ENCODE measurements around the gene ADGRL3. TPM values are rescaled to one million over a fixed set of nuclear protein-coding genes. Genes with fewer than 3 reads are reported as not detected.
"Not testable (repeated sequence)": the region's sequence is repeated elsewhere in the genome, so short reads cannot be mapped to it uniquely, and the experiment has no call there.

ADGRL3 gene
- total RNA-seq, 2 donors from 2014 or later, result 4.0 to 5.2 TPM

DNA sequence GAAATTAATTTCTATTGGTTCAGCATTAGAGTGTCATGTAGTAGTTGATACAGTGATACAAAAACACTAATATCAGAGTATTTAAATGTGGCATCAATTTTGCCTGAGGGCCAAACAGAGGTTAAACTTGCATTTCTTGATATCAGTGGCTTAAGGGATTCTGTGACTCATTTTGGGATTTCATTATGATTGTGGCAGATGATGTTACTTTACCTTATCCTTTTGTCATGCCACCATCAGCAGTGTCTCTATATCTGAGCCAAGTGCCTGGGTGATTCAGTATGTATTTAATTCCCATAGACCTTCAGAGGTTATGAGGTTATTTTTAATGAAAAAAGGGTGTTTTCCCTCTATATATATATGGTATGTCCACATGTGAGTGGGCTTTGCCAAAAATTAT lies 582.9 kb downstream of the ADGRL3 start:
- DNase-seq (no peak), ATAC-seq (no peak)
- intact Hi-C loops (cut with DNase I, micrococcal nuclease), result no loop called here

DNA sequence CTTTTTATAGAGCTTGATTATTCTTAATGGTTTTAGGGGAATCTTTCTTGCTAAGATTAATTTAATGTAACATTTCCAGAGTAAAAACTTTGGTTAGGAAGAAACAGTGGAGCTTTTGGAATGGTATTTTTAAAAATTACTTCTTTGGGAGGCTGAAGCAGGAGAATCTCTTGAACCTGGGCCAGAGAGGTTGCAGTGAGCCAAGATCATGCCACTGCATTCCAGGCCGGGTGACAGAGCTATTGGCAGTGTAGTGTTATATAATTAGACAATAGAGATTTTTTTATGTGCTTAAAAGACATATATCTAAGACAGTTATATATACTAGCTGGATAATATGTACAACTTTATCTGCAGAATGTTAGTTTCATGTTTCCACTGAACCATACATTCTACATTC lies 585.6 kb downstream of the ADGRL3 start:
- intact Hi-C loops (cut with DNase I, micrococcal nuclease), result no loop called here
- DNase-seq (no peak), ATAC-seq (no peak)

DNA sequence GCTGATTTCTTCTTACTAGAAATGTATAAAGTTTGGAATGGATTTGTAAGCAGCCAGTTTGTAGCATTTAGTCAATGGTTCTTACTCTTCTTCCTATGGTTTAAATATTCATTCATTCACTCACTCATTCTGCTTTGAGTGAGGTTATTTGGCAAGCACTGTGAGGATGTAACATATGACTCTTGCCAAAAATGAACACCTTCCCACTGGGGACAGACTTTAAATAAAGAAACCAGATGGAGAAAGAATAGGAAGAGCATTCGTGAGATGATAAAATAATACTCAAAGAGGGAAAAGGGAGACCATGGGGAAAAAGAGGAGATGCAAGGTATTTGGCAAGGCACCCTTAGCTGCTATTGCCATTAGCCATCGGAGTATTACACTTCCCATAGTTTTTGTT lies 586.1 kb downstream of the ADGRL3 start:
- DNase-seq, result no peak
- ATAC-seq, result no peak
- intact Hi-C loops (cut with DNase I, micrococcal nuclease), result no loop called here

DNA sequence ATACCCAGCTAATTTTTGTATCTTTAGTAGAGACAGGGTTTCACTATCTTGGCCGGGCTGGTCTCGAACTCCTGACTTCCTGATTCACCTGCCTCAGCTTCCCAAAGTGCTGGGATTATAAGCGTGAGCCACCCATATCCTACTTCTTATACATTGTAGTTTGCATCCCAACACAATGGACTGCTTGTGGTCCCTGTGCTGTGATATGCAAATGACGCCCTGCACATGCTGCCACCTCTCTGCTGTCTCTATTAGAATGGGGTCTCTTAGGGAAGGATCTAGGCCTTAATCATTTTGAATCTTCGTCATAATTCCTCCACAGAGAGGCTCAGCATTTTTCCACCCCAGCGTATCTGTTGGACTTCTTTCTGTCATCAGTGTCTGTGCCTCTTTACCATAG lies 595.9 kb downstream of the ADGRL3 start:
- no peak for DNase-seq
- intact Hi-C loops (cut with DNase I, micrococcal nuclease), result no loop called here
- no peak for ATAC-seq

DNA sequence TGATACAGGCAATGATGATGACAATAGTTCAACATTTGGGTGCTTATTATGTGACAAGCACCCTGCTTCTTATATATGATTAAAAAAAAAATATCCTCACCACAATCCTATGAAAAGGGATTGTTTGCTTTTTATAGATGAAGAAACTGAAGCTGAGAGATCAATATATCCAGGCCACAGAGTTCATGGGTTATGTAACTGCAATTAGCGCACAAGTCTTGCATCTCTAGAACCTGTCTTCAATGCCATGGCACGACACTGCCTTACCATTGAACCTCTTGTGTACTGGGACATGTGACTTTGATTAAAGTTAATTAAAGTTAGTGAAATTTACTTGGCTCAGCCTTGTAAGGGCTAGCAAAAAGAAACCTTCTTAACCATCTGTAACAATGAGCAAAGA lies 599.7 kb downstream of the ADGRL3 start:
- intact Hi-C loops (cut with DNase I, micrococcal nuclease), result no loop called here
- DNase-seq (no peak), ATAC-seq (no peak)

DNA sequence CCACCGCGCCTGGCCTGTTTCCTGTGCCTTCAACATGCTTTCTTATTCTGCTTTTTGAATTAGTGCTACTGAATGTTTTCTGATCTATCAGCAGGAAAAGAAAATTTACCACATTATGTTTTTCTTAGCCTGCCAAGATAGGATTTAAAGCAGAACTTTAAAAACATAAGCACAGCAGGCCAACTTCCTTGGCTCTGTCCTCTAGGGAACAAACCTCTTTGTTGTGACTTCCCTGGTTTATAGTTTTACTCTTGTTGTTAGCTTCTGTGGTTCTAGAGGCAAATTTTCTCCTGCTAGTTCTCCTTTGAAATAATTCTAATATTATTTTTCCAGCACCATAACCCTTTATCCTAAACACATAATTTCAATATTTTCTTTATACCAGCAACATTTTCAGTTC lies 605.1 kb downstream of the ADGRL3 start:
- intact Hi-C loops (cut with DNase I, micrococcal nuclease), result no loop called here

DNA sequence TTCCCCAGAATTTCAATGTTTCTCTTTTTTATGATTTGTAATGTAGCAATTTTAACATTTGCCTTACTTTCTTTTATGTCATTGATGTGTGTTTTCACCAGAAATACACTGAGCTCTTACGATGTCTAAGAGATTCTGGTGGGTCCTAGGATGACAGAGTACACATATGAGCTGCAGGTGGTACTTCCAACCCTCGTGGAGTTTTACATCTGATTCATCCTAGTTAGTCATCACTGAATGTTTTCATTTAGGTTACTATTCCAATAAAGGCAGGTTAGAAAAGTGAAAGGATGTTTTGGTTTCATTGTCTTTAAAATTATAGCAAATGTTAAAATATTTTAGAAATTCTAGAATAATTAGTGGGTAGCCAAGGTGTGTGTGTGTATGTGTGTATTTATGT lies 605.9 kb downstream of the ADGRL3 start:
- intact Hi-C loops (cut with DNase I, micrococcal nuclease), result no loop called here
- ATAC-seq, result no peak
- no peak for DNase-seq

More for the DNA sequence above, 605.1 kb downstream of the ADGRL3 start:
- no peak for ATAC-seq
- DNase-seq, result no peak

DNA sequence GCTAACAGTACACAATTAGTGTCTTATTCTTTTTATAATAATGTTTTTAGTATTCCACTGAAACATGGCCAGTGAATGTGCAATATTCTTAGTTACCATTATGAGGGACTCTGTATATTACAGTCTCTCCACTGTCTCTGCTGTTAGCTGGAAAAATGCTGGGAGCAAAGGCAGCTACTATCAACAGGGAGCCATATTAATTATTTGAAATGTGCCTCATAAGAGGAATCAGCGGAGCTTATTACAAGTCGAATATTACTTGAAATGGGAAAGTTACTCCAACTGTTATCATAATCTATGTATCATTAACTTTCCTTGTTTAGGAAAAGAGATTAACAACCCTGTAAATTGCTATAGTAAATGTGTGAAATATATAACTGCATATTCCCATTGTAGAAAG lies 612.0 kb downstream of the ADGRL3 start:
- ATAC-seq, result no peak
- intact Hi-C loops (cut with DNase I, micrococcal nuclease), result no loop called here
- no peak for DNase-seq

DNA sequence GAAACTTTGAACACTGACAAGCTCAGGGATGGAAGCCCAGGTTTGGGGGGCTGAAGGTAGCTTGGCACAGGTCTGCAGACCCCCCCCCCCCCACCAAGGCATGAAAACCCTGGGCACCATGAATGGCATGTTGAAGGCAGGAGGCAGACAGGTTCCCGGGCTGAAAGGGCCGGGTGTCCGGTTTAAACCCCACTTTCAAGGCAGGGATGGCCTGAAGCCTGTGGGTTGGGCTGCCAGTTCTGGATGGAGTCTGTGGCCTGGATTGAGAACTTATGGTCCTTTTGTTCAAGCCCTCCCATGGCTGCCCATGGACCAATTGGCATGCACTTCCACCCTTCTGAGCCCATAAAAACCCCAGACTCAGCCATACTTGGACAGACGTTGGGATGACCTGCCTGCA lies 616.9 kb downstream of the ADGRL3 start:
- ATAC-seq (no peak), DNase-seq (no peak)
- intact Hi-C loops (cut with DNase I, micrococcal nuclease), result no loop called here

DNA sequence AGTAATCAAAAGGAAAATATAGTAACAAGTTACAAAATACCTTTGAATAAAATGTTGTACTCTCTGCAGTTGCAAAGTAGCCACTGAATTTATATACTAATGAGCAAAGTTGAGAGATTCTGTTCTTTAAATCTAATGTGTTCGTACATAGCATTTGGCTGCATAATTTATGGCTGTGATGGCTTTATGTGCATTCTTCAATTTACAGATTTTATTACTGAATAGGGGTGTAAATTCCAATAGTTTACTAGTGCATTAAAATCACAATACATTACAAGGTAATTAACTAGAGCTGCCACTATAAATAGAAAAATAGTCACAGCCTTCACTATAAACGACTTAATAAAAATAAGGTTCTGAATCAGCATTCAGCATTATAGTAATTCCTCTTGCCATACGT lies 620.0 kb downstream of the ADGRL3 start:
- DNase-seq (no peak), ATAC-seq (no peak)
- intact Hi-C loops (cut with DNase I, micrococcal nuclease), result no loop called here

DNA sequence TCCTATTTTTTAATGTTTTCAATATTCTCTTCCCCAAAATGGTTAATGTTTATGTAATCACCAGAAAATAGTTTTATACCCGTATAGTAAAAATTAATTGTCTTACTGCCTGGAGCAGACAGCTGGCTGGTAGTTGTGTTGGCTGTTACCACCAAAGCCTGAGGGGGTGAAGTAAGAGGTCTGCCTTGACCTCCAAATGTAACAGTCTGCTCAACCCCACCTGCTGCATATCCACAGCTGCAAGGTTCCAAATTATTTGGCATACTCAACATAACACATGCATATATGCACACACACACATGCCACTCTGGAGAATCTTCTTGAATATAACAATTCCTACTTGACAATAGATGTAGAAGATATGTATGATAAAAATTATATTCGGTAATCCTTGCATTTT lies 624.3 kb downstream of the ADGRL3 start:
- DNase-seq (no peak), ATAC-seq (no peak)
- intact Hi-C loops (cut with DNase I, micrococcal nuclease), result no loop called here

DNA sequence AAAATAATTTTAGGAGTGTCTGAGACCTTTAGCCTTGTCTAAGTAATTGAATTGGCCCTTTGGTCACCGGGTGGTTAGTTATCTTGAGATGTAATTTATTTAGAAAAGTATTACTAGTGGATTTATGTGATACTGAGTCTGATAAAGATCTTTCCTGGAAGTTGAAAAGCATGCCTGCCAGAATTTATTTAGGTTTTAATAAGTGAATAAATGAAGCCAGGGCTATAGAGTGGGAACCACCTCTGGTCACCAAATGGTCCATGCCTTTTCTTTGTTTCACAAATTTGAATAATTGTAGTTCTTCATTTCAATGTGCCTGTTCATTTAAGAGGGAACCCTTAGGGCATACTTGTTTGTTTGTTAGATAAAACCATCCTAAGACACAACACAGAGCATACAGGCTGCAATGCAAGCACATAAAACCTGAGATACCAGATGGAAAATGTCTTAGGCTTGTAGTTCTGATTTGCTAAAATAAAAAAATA lies 627.8 kb downstream of the ADGRL3 start:
- no peak for ATAC-seq
- intact Hi-C loops (cut with DNase I, micrococcal nuclease), result no loop called here
- DNase-seq, result no peak

DNA sequence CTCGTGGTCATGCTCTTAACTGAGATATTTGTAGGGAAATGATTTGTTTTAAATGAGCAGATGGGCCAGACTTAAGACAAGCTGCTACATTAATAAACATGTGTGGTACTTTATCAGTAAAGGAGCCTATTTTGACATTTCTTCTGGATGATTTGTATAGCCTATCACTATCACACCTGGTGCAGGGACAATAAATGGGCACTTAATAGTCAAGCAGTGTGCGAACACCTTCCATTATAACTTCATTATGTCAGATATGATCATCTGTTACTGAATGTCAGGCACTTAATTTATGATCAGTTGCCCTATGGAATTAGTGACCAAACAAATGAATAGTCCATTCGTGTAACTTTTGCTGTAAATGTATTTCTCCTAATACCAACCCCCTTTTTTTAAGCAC lies 628.8 kb downstream of the ADGRL3 start:
- no peak for ATAC-seq
- DNase-seq, result no peak
- intact Hi-C loops (cut with DNase I, micrococcal nuclease), result no loop called here

DNA sequence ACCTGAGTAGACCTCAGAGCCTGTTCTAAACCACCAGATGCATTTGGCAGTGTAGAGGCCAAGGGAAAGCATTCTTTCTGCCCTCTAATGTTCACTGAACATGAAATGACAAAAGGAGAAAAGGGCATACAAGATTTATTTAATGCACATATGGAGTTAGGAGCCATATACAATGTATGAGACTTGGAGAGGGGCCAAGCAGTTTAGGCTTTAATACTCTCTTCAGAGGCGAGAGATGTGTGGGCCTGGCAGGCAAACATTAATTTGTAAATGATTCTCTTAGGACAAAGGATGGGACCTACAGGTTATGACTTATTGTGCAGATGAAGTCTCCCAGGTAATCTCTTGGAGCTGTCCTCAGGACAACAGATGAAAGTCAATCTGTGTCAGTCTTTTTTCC lies 631.9 kb downstream of the ADGRL3 start:
- DNase-seq, result no peak
- intact Hi-C loops (cut with DNase I, micrococcal nuclease), result no loop called here
- no peak for ATAC-seq

DNA sequence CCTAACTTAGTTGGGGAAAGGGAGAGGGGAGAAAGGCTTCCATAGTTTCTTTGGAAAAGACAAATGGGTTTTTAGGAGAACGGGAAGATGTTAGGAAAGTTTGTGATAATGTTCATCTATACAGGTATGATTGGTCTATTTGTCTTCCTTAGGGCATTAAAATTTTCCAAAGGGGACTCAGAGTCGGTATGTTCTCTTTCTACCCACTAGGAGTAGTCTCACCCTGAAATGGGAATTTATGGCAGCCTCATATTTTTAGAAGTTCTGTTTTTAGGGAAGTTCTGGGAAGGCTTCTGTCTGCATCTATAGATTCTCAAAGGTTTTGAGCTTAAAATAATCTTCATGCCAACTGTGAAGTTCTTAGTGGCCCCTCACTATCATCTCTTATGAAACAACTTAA lies 637.3 kb downstream of the ADGRL3 start:
- intact Hi-C loops (cut with DNase I, micrococcal nuclease), result no loop called here
- DNase-seq (no peak), ATAC-seq (no peak)

DNA sequence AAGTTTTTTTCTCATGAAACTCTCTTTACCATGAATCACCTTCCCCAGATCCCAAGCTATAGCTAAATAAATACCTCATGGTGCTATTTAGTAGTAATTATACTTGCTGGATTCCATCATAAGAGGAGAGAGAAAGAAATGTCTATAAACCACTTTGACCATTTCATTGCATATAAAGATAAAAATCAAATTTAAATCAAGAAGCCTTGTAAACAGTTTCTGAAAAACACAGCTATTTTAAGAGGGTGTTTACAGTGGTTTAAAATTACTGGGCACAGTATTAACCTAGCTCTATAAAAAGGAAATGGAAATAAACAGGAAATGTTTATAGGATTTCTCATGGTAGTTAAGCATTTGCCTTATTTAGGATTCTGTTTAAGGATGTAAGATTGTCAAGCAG lies 637.9 kb downstream of the ADGRL3 start:
- intact Hi-C loops (cut with DNase I, micrococcal nuclease), result no loop called here
- ATAC-seq (no peak), DNase-seq (no peak)

DNA sequence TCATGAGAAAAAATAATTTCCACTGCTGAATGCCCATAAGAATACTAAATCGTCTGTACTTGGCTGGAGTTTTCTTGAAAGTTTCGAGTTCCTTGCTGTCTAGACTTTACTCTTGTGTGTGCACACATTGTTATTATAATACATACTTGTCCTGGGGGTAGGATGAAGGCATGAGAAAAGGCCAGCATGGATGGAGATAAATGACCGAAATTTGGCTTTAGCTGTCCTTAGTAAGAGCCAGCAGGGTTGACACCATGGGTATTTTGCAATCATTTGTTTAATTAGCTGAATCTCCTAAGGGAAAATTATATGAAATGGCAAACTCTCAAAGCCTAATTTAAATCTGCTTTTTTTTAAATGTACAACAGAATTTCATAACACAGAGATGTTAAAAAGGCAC lies 641.6 kb downstream of the ADGRL3 start:
- ATAC-seq (no peak), DNase-seq (no peak)
- intact Hi-C loops (cut with DNase I, micrococcal nuclease), result no loop called here

DNA sequence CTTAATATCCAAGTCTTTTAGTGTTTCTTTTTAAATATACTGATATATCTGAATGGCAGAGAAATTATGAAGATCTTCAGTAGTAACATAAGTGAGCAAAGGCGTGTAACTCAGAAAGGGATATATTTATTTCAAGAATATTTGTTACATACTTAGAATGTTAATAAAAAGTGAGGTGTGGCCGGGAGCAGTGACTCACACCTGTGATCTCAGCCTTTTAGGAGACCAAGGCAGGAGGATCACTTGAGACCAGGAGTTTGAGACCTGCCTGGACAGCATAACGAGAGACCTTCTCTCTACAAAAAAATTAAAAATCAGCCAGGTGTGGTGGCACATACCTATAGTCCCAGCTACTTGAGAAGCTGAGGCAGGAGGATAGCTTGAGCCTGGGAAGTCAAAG lies 651.0 kb downstream of the ADGRL3 start:
- ATAC-seq (no peak), DNase-seq (no peak)

DNA sequence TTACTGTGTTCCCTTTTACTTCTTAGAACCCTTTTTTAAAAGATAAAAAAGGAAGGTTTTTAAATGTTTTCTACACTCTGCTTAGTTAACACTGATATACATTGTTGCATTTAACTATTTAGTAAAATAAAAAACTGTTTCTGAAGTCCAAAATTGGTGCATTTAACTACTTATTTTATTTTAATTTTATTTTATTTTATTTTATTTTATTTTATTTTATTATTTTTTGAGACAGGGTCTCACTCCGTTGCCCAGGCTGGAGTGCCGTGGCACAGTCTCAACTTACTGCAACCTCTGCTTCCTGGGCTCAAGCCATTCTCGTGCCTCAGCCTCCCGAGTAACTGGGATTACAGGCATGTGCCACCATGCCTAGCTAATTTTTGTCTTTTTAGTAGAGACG lies 652.0 kb downstream of the ADGRL3 start:
- intact Hi-C loops (cut with DNase I, micrococcal nuclease); ATAC-seq; DNase-seq: not testable (repeated sequence)

More for the DNA sequence above, 651.0 kb downstream of the ADGRL3 start:
- intact Hi-C loops (cut with DNase I, micrococcal nuclease), result no loop called here

DNA sequence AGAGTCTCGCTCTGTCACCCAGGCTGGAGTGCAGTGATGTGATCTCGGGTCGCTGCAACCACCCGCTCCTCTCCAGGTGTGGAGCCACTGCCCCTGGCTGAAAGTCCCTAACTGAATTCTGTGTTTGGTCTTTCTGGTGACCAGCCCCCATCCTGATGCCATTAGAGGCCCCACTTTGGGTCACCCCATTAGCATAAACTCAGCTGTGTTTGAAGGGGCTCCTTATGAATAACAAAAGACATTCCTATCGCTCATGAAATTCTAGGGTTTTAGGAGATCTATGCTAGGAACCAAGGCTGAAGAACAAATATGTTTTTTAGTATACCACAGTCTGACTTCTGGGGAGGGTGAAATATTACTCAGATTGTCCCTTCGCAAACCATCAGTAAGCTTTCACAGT lies 652.9 kb downstream of the ADGRL3 start:
- ATAC-seq, result no peak
- DNase-seq, result no peak
- intact Hi-C loops (cut with DNase I, micrococcal nuclease), result no loop called here

DNA sequence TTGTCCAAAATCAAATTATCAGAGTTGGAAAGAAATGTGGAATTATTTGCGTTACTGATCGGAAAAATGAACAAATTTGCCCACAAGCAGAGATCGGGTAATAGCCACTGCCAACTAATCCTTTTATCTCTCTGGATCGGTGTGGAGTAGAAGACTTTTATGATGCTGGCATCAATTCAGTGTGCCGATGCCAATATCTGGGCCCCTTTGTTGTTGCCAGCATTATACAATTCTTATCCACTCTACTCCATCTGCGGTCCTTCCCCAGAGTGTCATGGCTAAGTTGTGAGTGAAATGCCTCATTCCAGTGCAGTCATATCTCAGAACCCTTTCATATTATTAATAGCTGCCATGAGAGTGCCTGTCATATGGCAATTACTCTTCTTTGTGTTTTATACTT lies 660.2 kb downstream of the ADGRL3 start:
- intact Hi-C loops (cut with DNase I, micrococcal nuclease), result no loop called here
- ATAC-seq (no peak), DNase-seq (no peak)

DNA sequence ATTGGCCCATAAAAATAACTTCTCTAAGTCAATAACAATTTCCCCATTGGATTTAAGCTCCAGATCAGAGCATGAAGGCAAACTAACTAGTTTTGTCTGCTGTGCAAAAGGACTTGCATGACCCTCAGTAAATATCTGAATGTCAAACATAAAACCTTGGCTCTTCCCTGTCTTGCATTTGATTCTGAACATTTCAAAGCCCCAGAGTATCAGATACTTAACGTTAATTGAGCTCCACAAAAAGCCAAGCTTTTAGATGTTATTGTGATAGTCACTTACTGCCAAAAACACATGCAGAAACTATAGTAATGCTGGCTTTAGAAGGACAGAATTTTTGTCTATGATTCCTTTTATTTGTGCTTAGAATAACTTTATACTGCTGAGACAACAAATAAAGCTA lies 664.2 kb downstream of the ADGRL3 start:
- ATAC-seq, result no peak
- intact Hi-C loops (cut with DNase I, micrococcal nuclease), result no loop called here
- DNase-seq, result no peak

Data from left colon (tissue), 2 donors.